ENCODE data around the gene CSTB.

Gene CSTB

DNA sequence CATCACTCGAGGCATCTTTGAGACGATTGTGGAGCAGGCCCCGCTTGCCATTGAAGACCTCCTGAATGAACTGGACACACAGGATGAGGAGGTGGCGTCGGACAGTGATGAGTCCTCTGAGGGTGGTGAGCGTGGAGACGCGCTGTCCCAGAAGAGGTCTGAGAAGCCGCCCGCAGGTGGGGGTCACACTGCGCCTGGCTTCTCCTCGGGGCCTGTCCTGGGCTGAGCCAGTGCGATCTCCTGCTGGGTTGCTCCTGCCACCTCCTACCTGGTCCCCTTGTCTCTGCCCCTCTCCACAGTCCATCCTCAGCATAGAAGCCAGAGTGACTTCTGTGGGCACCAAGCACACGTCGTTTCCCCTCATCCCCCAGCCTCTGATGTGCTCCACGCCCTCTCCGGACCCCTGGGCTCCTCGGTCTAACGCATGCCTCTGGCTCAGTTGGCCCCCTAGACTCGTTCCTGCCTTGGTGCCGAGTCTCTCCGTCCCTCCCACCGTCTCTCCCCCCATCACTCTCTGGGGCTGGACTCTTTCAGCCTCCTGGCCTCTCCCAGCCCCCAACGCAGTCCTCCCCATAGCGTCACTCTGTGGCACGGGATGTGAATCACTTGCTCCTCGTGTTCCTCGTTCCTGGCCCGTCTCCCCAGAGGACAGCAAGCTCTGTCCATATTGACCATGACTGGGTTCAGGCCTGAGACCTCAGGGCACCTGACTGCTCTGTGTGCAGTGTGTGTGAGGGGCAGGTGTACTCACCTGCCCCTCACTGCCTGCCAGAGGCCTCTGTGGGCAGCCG is 22.0 kb upstream of the CSTB start:
- H3K23ac ChIP-seq (ENCODE audit: low read depth, low read length, poor library complexity) = peak overlapping the region; percentile 1
- no peak overlapping the region for H2BK120ac ChIP-seq (ENCODE audit: low read depth, low read length)
- no peak for DNase-seq (ENCODE audit: low spot score)
- H3K4me3 ChIP-seq (ENCODE audit: low read length in 2 of 2) = no peak overlapping the region
- H2BK15ac ChIP-seq (ENCODE audit: low read length) = no peak overlapping the region
- no peak overlapping the region for H2BK5ac ChIP-seq (ENCODE audit: low read length)
- H3K9ac ChIP-seq (ENCODE audit: low read depth, low read length, poor library complexity) = no peak overlapping the region
- no peak overlapping the region for H3K4ac ChIP-seq (ENCODE audit: low read length)
- peaks cover 0 to 2% of the 10 kb centered on the region in 2 donors for H3K9me3 ChIP-seq (replicated peaks in 1 of 2; ENCODE audit: control insufficient read depth in 2 of 2, insufficient read depth in 1 of 2, low read depth in 1 of 2, low read length in 2 of 2)
- H3K36me3 ChIP-seq (replicated peaks in 1 of 2; ENCODE audit: control insufficient read depth in 2 of 2, insufficient read depth in 2 of 2, low read length in 2 of 2) = peaks cover 82 to 100% of the 10 kb centered on the region in 2 donors
- no peak overlapping the region for H3K27ac ChIP-seq (replicated peaks; ENCODE audit: low read length)
- WGBS, 2 donors (ENCODE audit: extremely low coverage in 2 of 2, insufficient read length in 2 of 2, insufficient replicate concordance in 1 of 2) = no CpG with 5 or more reads among the region's 30 CpGs
- no peak overlapping the region for H3K18ac ChIP-seq (ENCODE audit: low read length)
- no peaks in the 10 kb centered on the region for H3K4me1 ChIP-seq (ENCODE audit: control insufficient read depth in 2 of 2, insufficient read depth in 1 of 2, low read depth in 1 of 2, low read length in 2 of 2)
- H3K4me2 ChIP-seq (ENCODE audit: insufficient read depth, low read length, poor library complexity, severe bottlenecking) = peak overlapping the region; percentile 18
- H3K14ac ChIP-seq (ENCODE audit: low read length) = no peak overlapping the region
- no peak overlapping the region for H2BK12ac ChIP-seq (ENCODE audit: low read length)
- no peaks in the 10 kb centered on the region for H3K27me3 ChIP-seq (ENCODE audit: control insufficient read depth in 3 of 3, insufficient read depth in 3 of 3, low read depth in 1 of 3, low read length in 3 of 3)
- H2AK5ac ChIP-seq (ENCODE audit: low read depth, low read length) = no peak overlapping the region
- H4K8ac ChIP-seq (ENCODE audit: low read depth, low read length) = no peak overlapping the region
- H4K91ac ChIP-seq (ENCODE audit: low read depth, low read length, poor library complexity) = no peak overlapping the region
- H2AFZ ChIP-seq (ENCODE audit: low read length) = no peak overlapping the region
- H3K79me1 ChIP-seq (ENCODE audit: low read depth, low read length) = peaks cover 18% of the 10 kb centered on the region

DNA sequence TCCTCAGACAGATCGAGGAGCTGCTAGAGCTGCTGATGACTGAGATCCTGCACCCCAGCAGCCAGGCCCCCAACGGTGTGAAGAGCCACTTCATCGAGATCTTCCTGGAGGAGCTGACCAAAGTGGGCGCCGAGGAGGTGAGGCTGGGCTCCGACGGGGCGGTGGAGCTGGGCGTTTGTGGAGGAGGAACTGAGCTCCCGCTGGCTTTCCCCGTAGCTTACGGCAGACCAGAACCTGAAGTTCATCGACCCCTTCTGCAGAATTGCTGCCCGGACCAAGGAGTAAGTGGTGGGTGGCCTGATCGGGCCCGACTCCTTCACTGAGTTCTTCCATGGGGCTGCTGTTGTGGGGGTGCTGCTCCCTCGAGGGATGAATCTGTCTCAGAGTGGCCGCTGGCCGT is 21.3 kb upstream of the CSTB start:
- Histone ChIP-seq H3K9ac (ENCODE audit: low read depth, low read length, poor library complexity) (no peak overlapping the region), H3K36me3 (replicated peaks in 1 of 2; ENCODE audit: control insufficient read depth in 2 of 2, insufficient read depth in 2 of 2, low read length in 2 of 2) (peaks cover 80 to 100% of the 10 kb centered on the region in 2 donors), H2BK5ac (ENCODE audit: low read length) (no peak overlapping the region), H3K4me1 (ENCODE audit: control insufficient read depth in 2 of 2, insufficient read depth in 1 of 2, low read depth in 1 of 2, low read length in 2 of 2) (no peaks in the 10 kb centered on the region), H2BK12ac (ENCODE audit: low read length) (no peak overlapping the region), H4K8ac (ENCODE audit: low read depth, low read length) (no peak overlapping the region), H3K18ac (ENCODE audit: low read length) (no peak overlapping the region), H3K4me3 (ENCODE audit: low read length in 2 of 2) (no peak overlapping the region), H3K9me3 (replicated peaks in 1 of 2; ENCODE audit: control insufficient read depth in 2 of 2, insufficient read depth in 1 of 2, low read depth in 1 of 2, low read length in 2 of 2) (peaks cover 0 to 2% of the 10 kb centered on the region in 2 donors), H3K23ac (ENCODE audit: low read depth, low read length, poor library complexity) (no peak overlapping the region), H3K27ac (replicated peaks; ENCODE audit: low read length) (no peak overlapping the region), H2AK5ac (ENCODE audit: low read depth, low read length) (no peak overlapping the region), H2AFZ (ENCODE audit: low read length) (no peak overlapping the region), H3K27me3 (ENCODE audit: control insufficient read depth in 3 of 3, insufficient read depth in 3 of 3, low read depth in 1 of 3, low read length in 3 of 3) (no peaks in the 10 kb centered on the region), H4K91ac (ENCODE audit: low read depth, low read length, poor library complexity) (no peak overlapping the region), H3K79me1 (ENCODE audit: low read depth, low read length) (peaks cover 18% of the 10 kb centered on the region), H2BK120ac (ENCODE audit: low read depth, low read length) (no peak overlapping the region), H3K14ac (ENCODE audit: low read length) (no peak overlapping the region), H3K4me2 (ENCODE audit: insufficient read depth, low read length, poor library complexity, severe bottlenecking) (peak overlapping the region; percentile 18), H2BK15ac (ENCODE audit: low read length) (no peak overlapping the region), H3K4ac (ENCODE audit: low read length) (no peak overlapping the region)
- DNase-seq (ENCODE audit: low spot score) = no peak
- WGBS, 2 donors (ENCODE audit: extremely low coverage in 2 of 2, insufficient read length in 2 of 2, insufficient replicate concordance in 1 of 2) = no CpG with 5 or more reads among the region's 19 CpGs

DNA sequence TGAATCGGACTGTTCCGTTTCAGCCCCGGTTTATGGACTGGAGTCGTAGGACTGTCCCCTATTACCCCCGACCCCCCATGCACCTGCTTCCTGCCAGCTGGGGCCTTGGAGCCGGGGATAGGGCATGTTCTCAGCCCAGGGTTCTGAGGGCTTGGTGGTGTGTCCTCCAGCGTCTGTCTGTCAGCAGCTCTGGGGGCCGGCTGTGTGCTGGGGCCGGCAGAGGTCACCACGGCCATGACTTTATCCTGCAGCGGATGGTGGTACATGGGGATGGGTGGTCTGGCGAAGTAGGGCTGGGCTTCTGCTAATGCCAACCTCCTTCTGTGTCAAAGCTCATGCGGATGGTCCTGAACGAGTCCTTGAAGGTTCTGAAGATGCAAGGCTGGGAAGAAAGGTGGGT is 18.7 kb upstream of the CSTB start:
- H3K36me3 ChIP-seq (replicated peaks in 1 of 2; ENCODE audit: control insufficient read depth in 2 of 2, insufficient read depth in 2 of 2, low read length in 2 of 2) = peaks cover 70 to 94% of the 10 kb centered on the region in 2 donors

DNA sequence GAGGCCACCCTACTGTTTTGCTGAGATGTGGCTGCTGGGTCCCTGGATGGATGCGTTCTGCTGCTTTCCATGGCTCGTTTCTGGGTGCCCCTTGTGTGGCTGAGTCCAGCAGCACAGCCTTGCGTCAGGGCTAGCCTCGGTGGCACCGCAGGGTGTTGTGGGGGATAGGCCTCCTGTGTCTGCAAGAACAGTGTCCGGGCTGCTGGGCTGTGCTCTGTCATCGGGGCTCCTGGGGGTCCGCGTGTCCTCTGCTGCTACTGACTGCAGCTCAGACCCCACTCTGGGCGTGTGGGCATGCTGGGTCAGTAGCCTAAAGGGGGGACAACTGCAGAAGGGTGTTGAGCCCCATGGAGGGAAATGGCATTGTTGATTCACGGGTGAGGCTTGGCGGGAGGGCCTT is 18.2 kb upstream of the CSTB start:
- DNase-seq (ENCODE audit: low spot score) = no peak
- Histone ChIP-seq H3K23ac (ENCODE audit: low read depth, low read length, poor library complexity) (no peak overlapping the region), H3K4me3 (ENCODE audit: low read length in 2 of 2) (no peak overlapping the region), H4K8ac (ENCODE audit: low read depth, low read length) (no peak overlapping the region), H2BK120ac (ENCODE audit: low read depth, low read length) (no peak overlapping the region), H3K36me3 (replicated peaks in 1 of 2; ENCODE audit: control insufficient read depth in 2 of 2, insufficient read depth in 2 of 2, low read length in 2 of 2) (peaks cover 67 to 89% of the 10 kb centered on the region in 2 donors), H3K9me3 (replicated peaks in 1 of 2; ENCODE audit: control insufficient read depth in 2 of 2, insufficient read depth in 1 of 2, low read depth in 1 of 2, low read length in 2 of 2) (peaks cover 0 to 2% of the 10 kb centered on the region in 2 donors), H2BK5ac (ENCODE audit: low read length) (no peak overlapping the region), H3K4me1 (ENCODE audit: control insufficient read depth in 2 of 2, insufficient read depth in 1 of 2, low read depth in 1 of 2, low read length in 2 of 2) (peaks cover 4 to 9% of the 10 kb centered on the region in 2 donors), H3K27ac (replicated peaks; ENCODE audit: low read length) (no peak overlapping the region), H3K18ac (ENCODE audit: low read length) (no peak overlapping the region), H3K4ac (ENCODE audit: low read length) (no peak overlapping the region), H4K91ac (ENCODE audit: low read depth, low read length, poor library complexity) (no peak overlapping the region), H3K79me1 (ENCODE audit: low read depth, low read length) (peaks cover 25% of the 10 kb centered on the region), H3K4me2 (ENCODE audit: insufficient read depth, low read length, poor library complexity, severe bottlenecking) (no peak overlapping the region), H3K14ac (ENCODE audit: low read length) (no peak overlapping the region), H3K9ac (ENCODE audit: low read depth, low read length, poor library complexity) (peak overlapping the region; percentile 50), H3K27me3 (ENCODE audit: control insufficient read depth in 3 of 3, insufficient read depth in 3 of 3, low read depth in 1 of 3, low read length in 3 of 3) (peaks cover 0 to 2% (median 0%) of the 10 kb centered on the region in 3 experiments), H2BK15ac (ENCODE audit: low read length) (no peak overlapping the region), H2AFZ (ENCODE audit: low read length) (no peak overlapping the region), H2AK5ac (ENCODE audit: low read depth, low read length) (no peak overlapping the region), H2BK12ac (ENCODE audit: low read length) (no peak overlapping the region)
- no CpG with 5 or more reads among the region's 12 CpGs for WGBS, 2 donors (ENCODE audit: extremely low coverage in 2 of 2, insufficient read length in 2 of 2, insufficient replicate concordance in 1 of 2)

More for the DNA sequence above, 18.7 kb upstream of the CSTB start:
- no peak overlapping the region for H2BK12ac ChIP-seq (ENCODE audit: low read length)
- peaks cover 0 to 2% of the 10 kb centered on the region in 2 donors for H3K9me3 ChIP-seq (replicated peaks in 1 of 2; ENCODE audit: control insufficient read depth in 2 of 2, insufficient read depth in 1 of 2, low read depth in 1 of 2, low read length in 2 of 2)
- no peak overlapping the region for H3K18ac ChIP-seq (ENCODE audit: low read length)
- no peak overlapping the region for H2BK120ac ChIP-seq (ENCODE audit: low read depth, low read length)
- no peak for DNase-seq (ENCODE audit: low spot score)
- peaks cover 21% of the 10 kb centered on the region for H3K79me1 ChIP-seq (ENCODE audit: low read depth, low read length)
- H3K14ac ChIP-seq (ENCODE audit: low read length) = no peak overlapping the region
- H4K8ac ChIP-seq (ENCODE audit: low read depth, low read length) = no peak overlapping the region
- H3K27ac ChIP-seq (replicated peaks; ENCODE audit: low read length) = no peak overlapping the region
- no peak overlapping the region for H3K9ac ChIP-seq (ENCODE audit: low read depth, low read length, poor library complexity)
- H3K4ac ChIP-seq (ENCODE audit: low read length) = no peak overlapping the region
- H2BK15ac ChIP-seq (ENCODE audit: low read length) = no peak overlapping the region
- no peak overlapping the region for H4K91ac ChIP-seq (ENCODE audit: low read depth, low read length, poor library complexity)
- no peak overlapping the region for H3K4me3 ChIP-seq (ENCODE audit: low read length in 2 of 2)
- peaks cover 0 to 2% (median 0%) of the 10 kb centered on the region in 3 experiments for H3K27me3 ChIP-seq (ENCODE audit: control insufficient read depth in 3 of 3, insufficient read depth in 3 of 3, low read depth in 1 of 3, low read length in 3 of 3)
- peaks cover 4 to 9% of the 10 kb centered on the region in 2 donors for H3K4me1 ChIP-seq (ENCODE audit: control insufficient read depth in 2 of 2, insufficient read depth in 1 of 2, low read depth in 1 of 2, low read length in 2 of 2)
- H3K23ac ChIP-seq (ENCODE audit: low read depth, low read length, poor library complexity) = peak overlapping the region; percentile 14
- WGBS, 2 donors (ENCODE audit: extremely low coverage in 2 of 2, insufficient read length in 2 of 2, insufficient replicate concordance in 1 of 2) = no CpG with 5 or more reads among the region's 14 CpGs
- H3K4me2 ChIP-seq (ENCODE audit: insufficient read depth, low read length, poor library complexity, severe bottlenecking) = no peak overlapping the region
- H2AFZ ChIP-seq (ENCODE audit: low read length) = no peak overlapping the region
- H2BK5ac ChIP-seq (ENCODE audit: low read length) = no peak overlapping the region
- no peak overlapping the region for H2AK5ac ChIP-seq (ENCODE audit: low read depth, low read length)
